Kidney glomerular epithelial cell (primary cell): ENCODE measurements around the gene CCDC6.
"Not testable (repeated sequence)": the region's sequence is repeated elsewhere in the genome, so short reads cannot be mapped to it uniquely, and the experiment has no call there.

Experiments used
- DNase-seq: peaks from one replicate; lab custom pipeline; 2025; lab: John Stamatoyannopoulos, UW

The CCDC6 gene

DNA sequence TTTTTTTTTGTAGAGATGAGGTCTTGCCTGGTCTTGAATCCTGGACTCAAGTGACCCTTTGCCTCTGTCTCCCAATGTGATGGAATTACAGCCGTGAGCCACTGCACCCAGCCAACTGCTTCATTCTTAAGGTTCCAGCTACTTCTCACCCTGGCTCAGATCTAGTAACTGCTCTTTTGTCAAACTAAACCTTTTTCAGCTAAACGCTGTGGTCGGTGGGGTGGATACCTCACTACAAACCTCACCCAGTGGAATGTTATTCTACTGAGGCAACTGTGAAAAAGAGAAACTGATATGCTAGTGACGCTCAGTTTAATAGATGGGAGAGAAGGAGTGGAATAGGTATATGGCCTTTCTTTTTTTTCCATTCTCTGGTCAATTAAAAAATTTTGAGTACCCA is 151.4 kb downstream of the CCDC6 start:
- no peak for DNase-seq

DNA sequence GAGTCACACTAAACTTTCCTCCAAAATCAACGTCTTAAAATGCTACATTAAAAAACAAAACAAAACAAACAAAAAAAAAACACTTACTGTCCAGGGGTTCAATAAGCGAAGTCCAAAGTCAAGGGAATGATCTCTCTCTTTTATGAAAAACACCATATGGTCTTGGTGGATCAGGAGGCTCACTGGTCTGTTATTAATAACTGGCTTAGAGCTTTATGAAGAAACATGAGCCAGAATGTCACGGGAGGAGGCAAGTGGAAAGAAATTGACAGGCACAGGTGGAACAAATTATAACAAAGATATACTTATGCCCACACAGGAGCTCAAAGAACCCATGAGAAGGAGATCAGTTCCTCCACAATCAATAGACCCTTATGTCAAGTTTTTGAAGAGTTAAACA is 153.1 kb downstream of the CCDC6 start, which contains the start of gene MRLN:
Gene MRLN, minus strand, starts transcription at position 189 of the 400 bp plus-strand sequence.
- DNase-seq, result no peak

DNA sequence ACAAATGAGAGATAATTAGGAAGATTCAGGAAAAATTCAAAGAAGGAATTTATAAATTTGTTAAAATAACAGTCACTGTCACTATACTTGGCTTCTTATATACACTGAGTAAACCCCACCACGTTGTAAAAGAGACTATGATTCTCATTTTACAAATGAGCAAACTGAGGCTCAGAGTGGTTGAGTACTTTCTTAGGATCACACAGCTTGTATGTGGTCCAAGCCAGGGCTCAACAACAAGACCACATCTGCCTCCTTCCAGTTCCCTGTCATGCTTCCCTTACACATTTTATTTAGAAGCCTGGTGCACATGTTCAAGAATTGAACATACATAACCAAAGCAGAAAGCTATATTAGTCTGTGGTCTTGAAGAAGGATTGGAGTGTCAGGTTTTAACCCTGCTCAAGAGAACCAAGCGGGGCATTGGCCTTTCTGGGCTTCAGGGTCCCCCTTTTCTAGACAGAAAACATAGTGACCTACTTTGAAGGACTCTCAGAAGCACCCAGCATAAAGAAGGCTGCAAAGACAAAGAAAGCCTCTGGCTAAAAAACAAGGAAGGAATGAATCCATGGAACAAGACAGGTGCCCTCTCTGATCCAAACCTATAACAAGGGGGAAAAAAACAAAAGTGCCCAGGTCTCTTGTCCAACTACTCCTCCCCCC is 153.9 kb downstream of the CCDC6 start:
- DNase-seq, result no peak

DNA sequence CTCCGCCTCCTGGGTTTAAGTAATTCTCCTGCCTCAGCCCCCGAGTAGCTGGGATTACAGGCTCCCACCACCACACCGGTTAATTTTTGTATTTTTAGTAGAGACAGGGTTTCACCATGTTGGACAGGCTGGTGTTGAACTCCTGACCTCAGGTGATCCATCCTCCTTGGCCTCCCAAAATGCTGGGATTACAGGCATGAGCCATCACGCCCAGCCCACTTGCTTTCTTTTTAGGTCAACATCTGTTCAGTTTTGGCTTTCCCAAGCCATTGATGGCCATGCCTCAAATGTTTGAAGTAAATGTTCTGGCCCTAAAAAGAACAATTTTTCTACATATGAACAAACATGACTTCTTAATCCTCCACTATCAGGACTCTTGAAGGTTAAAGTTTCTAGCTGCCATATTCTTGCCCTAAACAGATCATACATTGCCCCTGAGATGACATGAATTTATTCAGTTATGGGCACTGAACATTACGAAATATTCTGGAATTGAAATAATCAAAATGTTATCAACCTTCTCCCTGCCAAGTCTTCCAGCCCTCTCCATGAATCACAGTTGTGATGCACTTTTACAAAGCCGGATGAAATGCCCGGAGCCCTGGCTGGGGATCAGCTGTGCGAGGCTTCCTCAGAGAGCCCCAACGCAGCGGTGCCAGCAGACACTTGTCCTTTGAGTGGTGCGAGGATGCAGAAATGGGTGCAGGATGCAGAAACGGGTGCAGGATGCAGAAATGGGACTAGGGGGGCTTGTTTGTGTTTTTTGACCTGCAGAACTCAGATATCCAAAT is 156.0 kb downstream of the CCDC6 start:
- no peak for DNase-seq

DNA sequence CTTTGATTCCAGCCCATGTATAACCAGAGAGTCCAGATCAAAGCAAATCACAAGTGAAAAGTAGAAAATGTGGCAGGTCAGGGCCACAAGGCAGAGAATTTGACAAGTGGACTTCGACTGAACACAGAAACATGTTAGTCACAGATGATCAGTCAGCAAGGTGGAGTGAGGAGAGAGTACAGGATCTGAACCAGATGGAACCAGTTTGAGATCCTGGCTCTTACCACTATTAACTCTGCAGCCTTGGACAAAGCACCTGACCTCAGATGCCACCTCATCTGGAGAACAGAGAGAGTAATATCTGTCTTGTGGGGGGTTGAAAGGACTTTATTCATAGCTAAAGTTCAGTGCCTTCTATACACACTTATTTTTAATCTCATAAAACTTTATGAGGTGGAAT is 157.5 kb downstream of the CCDC6 start:
- DNase-seq, result peak; percentile 4

DNA sequence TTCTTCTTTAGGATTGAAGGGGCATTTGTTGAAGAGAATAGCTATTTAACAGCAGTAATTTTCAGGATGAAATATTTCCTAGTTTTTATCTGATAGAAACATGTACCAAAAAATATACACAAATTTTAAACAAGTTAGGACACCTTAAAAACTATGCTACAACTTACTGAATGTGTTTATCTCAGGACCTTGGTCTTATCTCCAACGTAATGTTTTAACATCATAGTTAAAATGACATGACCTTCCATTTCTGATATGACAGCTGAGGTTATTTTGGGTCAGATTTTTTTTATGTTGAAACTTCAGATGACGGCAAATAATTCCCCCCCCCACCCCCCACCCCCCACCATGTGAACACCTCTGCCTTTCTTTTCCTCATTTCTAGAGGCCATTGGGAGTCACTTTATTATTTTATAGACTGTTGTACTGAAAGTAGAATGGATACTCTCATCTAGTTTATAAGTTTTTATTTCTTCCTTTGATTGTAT is 161.1 kb downstream of the CCDC6 start:
- DNase-seq, result no peak

DNA sequence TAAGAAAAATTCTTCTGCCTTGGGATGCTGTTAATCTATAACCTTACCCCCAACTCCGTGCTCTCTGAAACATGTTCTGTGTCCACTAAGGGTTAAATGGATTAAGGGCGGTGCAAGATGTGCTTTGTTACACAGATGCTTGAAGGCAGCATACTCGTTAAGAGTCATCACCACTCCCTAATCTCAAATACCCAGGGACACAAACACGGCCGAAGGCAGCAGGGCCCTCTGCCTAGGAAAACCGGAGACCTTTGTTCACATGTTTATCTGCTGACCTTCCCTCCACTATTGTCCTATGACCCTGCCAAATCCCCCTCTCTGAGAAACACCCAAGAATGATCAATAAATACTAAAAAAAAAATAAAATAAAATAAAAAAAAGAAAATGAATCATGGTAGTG is 161.6 kb downstream of the CCDC6 start:
- not testable (repeated sequence) for DNase-seq

DNA sequence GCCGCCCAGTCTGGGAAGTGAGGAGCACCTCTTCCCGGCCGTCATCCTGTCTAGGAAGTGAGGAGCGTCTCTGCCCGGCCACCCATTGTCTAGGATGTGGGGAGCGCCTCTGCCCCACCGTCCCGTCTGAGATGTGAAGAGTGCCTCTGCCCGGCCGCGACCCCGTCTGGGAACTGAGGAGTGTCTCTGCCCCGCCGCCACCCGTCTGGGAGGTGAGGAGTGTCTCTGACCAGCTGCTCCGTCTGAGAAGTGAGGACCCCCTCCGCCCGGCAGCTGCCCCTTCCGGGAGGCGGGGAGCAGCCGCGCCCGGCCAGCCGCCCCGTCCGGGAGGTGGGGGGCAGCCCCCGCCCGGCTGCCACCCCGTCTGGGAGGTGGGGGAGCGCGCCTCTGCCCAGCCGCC is 162.2 kb downstream of the CCDC6 start:
- not testable (repeated sequence) for DNase-seq

DNA sequence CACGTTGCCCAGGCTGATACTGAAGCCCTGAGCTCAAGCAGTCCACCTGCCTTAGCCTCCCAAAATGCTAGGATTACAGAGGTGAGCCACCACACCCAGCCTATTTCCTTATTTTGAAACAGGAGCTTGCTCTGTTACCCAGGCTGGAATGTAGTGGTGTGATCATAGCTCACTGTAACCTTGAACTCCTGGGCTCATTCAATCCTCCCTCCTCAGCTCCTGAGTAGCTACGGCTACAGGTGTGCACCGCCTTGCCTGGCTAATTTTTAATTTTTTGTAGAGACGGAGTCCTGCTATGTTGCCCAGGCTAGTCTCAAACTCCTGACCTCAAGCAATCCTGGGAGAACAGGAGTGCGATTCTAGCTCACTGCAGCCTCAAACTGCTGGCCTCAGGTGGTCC is 164.8 kb downstream of the CCDC6 start:
- no peak for DNase-seq

DNA sequence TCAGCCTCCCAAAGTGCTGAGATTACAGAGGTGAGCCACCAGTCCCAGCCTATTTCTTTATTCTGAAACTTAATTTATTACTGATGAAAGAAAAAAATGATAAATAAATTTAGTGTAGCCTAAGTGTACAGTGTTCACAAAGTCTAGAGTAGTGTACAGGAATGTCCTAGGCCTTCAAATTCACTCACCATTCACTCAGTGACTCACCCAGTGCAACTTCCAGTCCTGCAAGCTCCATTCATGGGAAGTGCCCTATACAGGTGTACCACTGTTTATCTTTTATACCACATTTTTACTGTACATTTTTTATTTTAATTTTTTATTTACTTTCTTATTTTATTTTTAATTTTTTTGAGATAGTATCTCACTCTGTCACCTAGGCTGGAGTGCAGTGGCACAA is 165.3 kb downstream of the CCDC6 start:
- DNase-seq, result no peak
